AG09319 (cell line): Measurements from ENCODE around the gene LAMB4.

ENCODE experiments used
- DNase-seq: peaks from one replicate; pipeline ENCODE4 v3.0.0-alpha.2; 2010; ENCODE audit warnings: low read depth; ENCODE audit errors: extremely low read depth
- TF ChIP-seq, protein P1 (sequence below): IDR thresholded peaks from 2 replicates; pipeline ENCODE4 v1.5.1; 2011; ENCODE audit warnings: low read depth, mild to moderate bottlenecking, inconsistent platforms, low read length, moderate library complexity

Gene LAMB4

DNA sequence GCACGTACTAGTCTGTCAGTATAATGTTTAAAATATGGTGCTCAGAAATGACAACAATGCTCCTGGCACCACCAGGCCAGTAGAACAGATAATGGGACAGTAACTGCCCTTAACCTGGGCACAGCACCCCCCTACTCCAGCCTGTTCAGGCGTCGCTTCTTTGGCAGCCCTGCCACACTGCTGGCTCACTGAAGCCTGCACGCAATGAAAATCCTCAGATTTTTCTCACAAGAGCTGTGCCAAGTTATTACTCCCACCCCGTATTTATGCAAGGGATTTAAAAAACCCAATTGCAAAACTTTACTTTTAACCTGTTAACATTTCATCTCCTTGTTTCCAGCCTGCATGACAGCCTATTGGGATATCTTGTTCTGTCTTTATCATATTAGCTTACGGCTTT lies 70.6 kb downstream of the LAMB4 start:
- TF ChIP-seq, protein P1, sequence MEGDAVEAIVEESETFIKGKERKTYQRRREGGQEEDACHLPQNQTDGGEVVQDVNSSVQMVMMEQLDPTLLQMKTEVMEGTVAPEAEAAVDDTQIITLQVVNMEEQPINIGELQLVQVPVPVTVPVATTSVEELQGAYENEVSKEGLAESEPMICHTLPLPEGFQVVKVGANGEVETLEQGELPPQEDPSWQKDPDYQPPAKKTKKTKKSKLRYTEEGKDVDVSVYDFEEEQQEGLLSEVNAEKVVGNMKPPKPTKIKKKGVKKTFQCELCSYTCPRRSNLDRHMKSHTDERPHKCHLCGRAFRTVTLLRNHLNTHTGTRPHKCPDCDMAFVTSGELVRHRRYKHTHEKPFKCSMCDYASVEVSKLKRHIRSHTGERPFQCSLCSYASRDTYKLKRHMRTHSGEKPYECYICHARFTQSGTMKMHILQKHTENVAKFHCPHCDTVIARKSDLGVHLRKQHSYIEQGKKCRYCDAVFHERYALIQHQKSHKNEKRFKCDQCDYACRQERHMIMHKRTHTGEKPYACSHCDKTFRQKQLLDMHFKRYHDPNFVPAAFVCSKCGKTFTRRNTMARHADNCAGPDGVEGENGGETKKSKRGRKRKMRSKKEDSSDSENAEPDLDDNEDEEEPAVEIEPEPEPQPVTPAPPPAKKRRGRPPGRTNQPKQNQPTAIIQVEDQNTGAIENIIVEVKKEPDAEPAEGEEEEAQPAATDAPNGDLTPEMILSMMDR, result no peak
- DNase-seq, result no peak

GRCh38 chr7:108057951-108058481 lies 72.1 kb downstream of the LAMB4 start:
- DNase-seq, result no peak
- TF ChIP-seq, protein P1, result no peak

GRCh38 chr7:108055611-108056021 lies 74.5 kb downstream of the LAMB4 start:
- TF ChIP-seq, protein P1, result no peak

GRCh38 chr7:108054537-108054936 lies 75.6 kb downstream of the LAMB4 start:
- TF ChIP-seq, protein P1, result no peak
- no peak for DNase-seq

More at GRCh38 chr7:108055611-108056021, 74.5 kb downstream of the LAMB4 start:
- DNase-seq, result no peak

DNA sequence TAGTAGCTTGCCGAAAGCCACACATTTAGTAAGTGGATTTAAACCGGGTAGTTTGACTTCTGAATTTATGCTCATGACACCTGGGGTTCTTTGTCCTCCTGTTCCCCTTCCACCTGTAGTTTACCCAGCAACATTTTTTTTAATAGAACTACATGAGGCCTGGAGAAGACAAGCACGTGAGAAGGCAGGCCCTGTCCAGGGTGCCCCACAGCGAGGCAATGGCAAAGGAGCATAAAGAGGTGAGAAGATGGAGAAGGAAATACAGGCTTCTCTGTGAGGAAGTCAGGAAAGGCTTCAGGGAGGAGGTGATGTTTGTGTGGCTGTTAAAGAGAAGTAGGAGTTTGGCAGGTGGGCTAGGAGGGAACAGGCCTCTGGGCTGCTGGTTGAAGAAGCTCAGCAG lies 76.9 kb downstream of the LAMB4 start:
- TF ChIP-seq, protein P1, result no peak
- no peak for DNase-seq

DNA sequence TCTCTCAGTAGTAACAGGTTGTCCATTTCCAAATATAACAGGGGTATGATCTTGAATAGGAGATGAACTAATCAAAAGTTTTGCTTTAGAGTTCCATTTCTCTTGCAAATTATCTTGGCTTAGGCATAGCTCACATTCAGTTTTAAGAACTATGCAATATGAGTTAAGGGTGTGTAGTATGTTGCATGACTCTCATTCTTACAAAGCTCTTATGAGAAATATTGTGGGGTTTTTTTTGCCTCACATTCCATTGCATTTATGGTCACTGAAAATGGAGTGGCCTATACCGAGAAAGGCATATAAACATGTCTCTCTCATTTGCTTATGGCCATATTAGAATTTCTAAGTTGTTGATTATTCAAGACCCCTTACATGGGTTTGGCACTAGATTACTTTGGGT lies 78.7 kb downstream of the LAMB4 start:
- no peak for DNase-seq
- TF ChIP-seq, protein P1, result no peak

DNA sequence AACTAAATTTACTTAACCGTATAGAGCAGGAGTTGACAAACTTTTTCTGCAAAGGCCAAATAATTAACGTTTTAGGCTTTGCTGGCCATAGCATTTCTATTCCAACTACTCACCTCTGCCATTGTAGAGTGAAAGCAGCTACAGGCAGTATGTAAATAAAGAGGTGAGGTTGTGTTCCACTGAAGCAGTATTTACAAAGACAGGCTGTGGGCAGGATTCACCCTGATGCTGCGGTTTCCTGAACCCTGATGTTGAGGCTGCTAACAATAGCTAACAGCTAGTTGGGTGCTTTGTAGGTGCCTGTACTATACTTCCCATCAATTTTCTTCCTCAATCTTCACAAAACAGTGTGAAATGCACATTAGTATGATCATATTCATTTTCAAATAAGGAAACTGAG lies 80.2 kb downstream of the LAMB4 start:
- TF ChIP-seq, protein P1, result no peak
- no peak for DNase-seq
